H9 (cell line): ENCODE measurements around the gene KCTD18. TPM values are rescaled to one million over a fixed set of nuclear protein-coding genes. Genes with fewer than 3 reads are reported as not detected.
A peak's percentile ranks its signal among the peaks of the same experiment; 100 is the strongest.

Experiments
- DNase-seq: peaks from one replicate; pipeline ENCODE4 v3.0.0-alpha.2; 2017
- H2AFZ ChIP-seq: one replicate; pipeline ENCODE4 v1.6.1; 2013; ENCODE audit warnings: mild to moderate bottlenecking, low read length, control low read depth, moderate library complexity
- H2AK5ac ChIP-seq: 2 replicates; pipeline ENCODE4 v1.6.1; 2013; ENCODE audit warnings: low read length, control low read depth, mixed read lengths; ENCODE audit not compliant: insufficient read length
- H2BK120ac ChIP-seq: one replicate; pipeline ENCODE4 v1.6.1; 2013; ENCODE audit warnings: low read depth, mild to moderate bottlenecking, low read length, control low read depth, inconsistent platforms; ENCODE audit not compliant: poor library complexity, severe bottlenecking
- H2BK12ac ChIP-seq: 2 replicates; pipeline ENCODE4 v1.6.1; 2013; ENCODE audit warnings: low read length, control low read depth, mixed read lengths, low read depth; ENCODE audit not compliant: insufficient read length
- H2BK15ac ChIP-seq: 2 replicates; pipeline ENCODE4 v1.6.1; 2013; ENCODE audit warnings: low read depth, low read length, control low read depth
- H2BK20ac ChIP-seq: one replicate; pipeline ENCODE4 v1.6.1; 2013; ENCODE audit warnings: low read depth, mild to moderate bottlenecking, low read length, control low read depth, inconsistent platforms; ENCODE audit not compliant: poor library complexity, severe bottlenecking
- H2BK5ac ChIP-seq: 2 replicates; pipeline ENCODE4 v1.6.1; 2013; ENCODE audit warnings: low read length, control low read depth, mixed read lengths; ENCODE audit not compliant: insufficient read length
- H3K14ac ChIP-seq: 2 replicates; pipeline ENCODE4 v1.6.1; 2013; ENCODE audit warnings: low read length, control low read depth; ENCODE audit not compliant: insufficient read depth
- H3K18ac ChIP-seq: 2 replicates; pipeline ENCODE4 v1.6.1; 2013; ENCODE audit warnings: low read depth, mild to moderate bottlenecking, mixed read lengths, low read length, control low read depth; ENCODE audit not compliant: insufficient read length
- H3K23ac ChIP-seq: 2 replicates; pipeline ENCODE4 v1.6.1; 2013; ENCODE audit warnings: low read length, control low read depth, mixed read lengths, low read depth; ENCODE audit not compliant: insufficient read length
- H3K23me2 ChIP-seq: 2 replicates; pipeline ENCODE4 v1.6.1; 2013; ENCODE audit warnings: low read depth, mild to moderate bottlenecking, mixed read lengths, low read length, control low read depth; ENCODE audit not compliant: insufficient read length, poor library complexity, severe bottlenecking
- H3K27ac ChIP-seq: 2 replicates; pipeline ENCODE4 v1.5.1; 2013; ENCODE audit warnings: low read length, control low read depth, mixed read lengths, low read depth; ENCODE audit not compliant: insufficient read length
- H3K27me3 ChIP-seq: 2 replicates; pipeline ENCODE4 v1.6.1; 2013; ENCODE audit warnings: low read length, control low read depth, inconsistent platforms; ENCODE audit not compliant: insufficient read depth
- H3K4ac ChIP-seq: 2 replicates; pipeline ENCODE4 v1.6.1; 2013; ENCODE audit warnings: low read depth, mild to moderate bottlenecking, control low read depth, inconsistent platforms, low read length, moderate library complexity
- H3K4me1 ChIP-seq: 2 replicates; pipeline ENCODE4 v1.6.1; 2013; ENCODE audit warnings: low read length, control low read depth, inconsistent platforms; ENCODE audit not compliant: insufficient read depth
- H3K4me2 ChIP-seq: 2 replicates; pipeline ENCODE4 v1.6.1; 2013; ENCODE audit warnings: low read length, control low read depth, mixed read lengths; ENCODE audit not compliant: insufficient read length, insufficient read depth
- H3K56ac ChIP-seq: 2 replicates; pipeline ENCODE4 v1.6.1; 2013; ENCODE audit warnings: low read depth, mild to moderate bottlenecking, mixed read lengths, low read length, control low read depth; ENCODE audit not compliant: insufficient read length
- H3K79me1 ChIP-seq: 2 replicates; pipeline ENCODE4 v1.6.1; 2013; ENCODE audit warnings: low read depth, mild to moderate bottlenecking, moderate library complexity, low read length, control low read depth, inconsistent platforms; ENCODE audit not compliant: insufficient read depth, poor library complexity, severe bottlenecking
- H3K79me2 ChIP-seq: 2 replicates; pipeline ENCODE4 v1.6.1; 2013; ENCODE audit warnings: low read length, control low read depth, inconsistent platforms; ENCODE audit not compliant: insufficient read depth
- H3K9ac ChIP-seq: 2 replicates; pipeline ENCODE4 v1.6.1; 2013; ENCODE audit warnings: low read length, control low read depth, mixed read lengths; ENCODE audit not compliant: insufficient read length; ENCODE audit errors: extremely low read depth
- H3K9me3 ChIP-seq: one replicate; pipeline ENCODE4 v1.6.1; 2013; ENCODE audit warnings: low read depth, low read length, inconsistent platforms; ENCODE audit not compliant: control insufficient read depth
- H3T11ph ChIP-seq: one replicate; pipeline ENCODE4 v1.6.1; 2013; ENCODE audit warnings: mild to moderate bottlenecking, low read length, control low read depth, inconsistent platforms
- H4K20me1 ChIP-seq: one replicate; pipeline ENCODE4 v1.6.1; 2013; ENCODE audit not compliant: control insufficient read depth, insufficient read length, insufficient read depth
- H4K5ac ChIP-seq: 2 replicates; pipeline ENCODE4 v1.6.1; 2013; ENCODE audit warnings: low read depth, mild to moderate bottlenecking, mixed read lengths, low read length, control low read depth; ENCODE audit not compliant: insufficient read length
- H4K8ac ChIP-seq: replicated peaks from 2 replicates; pipeline ENCODE4 v1.6.1; 2013; ENCODE audit warnings: low read length, control low read depth, mixed read lengths, low read depth; ENCODE audit not compliant: insufficient read length
- H4K91ac ChIP-seq: 2 replicates; pipeline ENCODE4 v1.6.1; 2013; ENCODE audit warnings: low read depth, mild to moderate bottlenecking, moderate library complexity, mixed read lengths, low read length, control low read depth; ENCODE audit not compliant: insufficient read length
- H3K27ac Mint-ChIP-seq, 3 experiments: 2 replicates in 2 of 3; 3 replicates in 1 of 3; pipeline ENCODE4 v1.8.0; 2020 to 2021; ENCODE audit warnings: mixed read lengths in 3 of 3, mild to moderate bottlenecking in 1 of 3, moderate library complexity in 1 of 3
- H3K27me3 Mint-ChIP-seq: 2 replicates; pipeline ENCODE4 v1.8.0; 2021; ENCODE audit warnings: low read depth, mild to moderate bottlenecking, moderate library complexity, mixed read lengths
- H3K36me3 Mint-ChIP-seq, 3 experiments: 2 replicates in 2 of 3; 3 replicates in 1 of 3; pipeline ENCODE4 v1.8.0; 2020 to 2021; ENCODE audit warnings: low read depth in 3 of 3, mixed read lengths in 3 of 3; ENCODE audit not compliant: insufficient read depth in 1 of 3
- H3K4me1 Mint-ChIP-seq, 2 experiments: 2 replicates each; pipeline ENCODE4 v1.8.0; 2020; ENCODE audit warnings: mixed read lengths in 2 of 2
- H3K4me3 Mint-ChIP-seq, 2 experiments: 2 replicates in 1 of 2; 3 replicates in 1 of 2; pipeline ENCODE4 v1.8.0; 2020 to 2021; ENCODE audit warnings: mild to moderate bottlenecking in 2 of 2, mixed read lengths in 2 of 2, moderate library complexity in 1 of 2
- H3K9me3 Mint-ChIP-seq, 2 experiments: 2 replicates in 1 of 2; 3 replicates in 1 of 2; pipeline ENCODE4 v1.8.0; 2020; ENCODE audit warnings: mild to moderate bottlenecking in 2 of 2, mixed read lengths in 2 of 2, moderate library complexity in 1 of 2
- WGBS: extraction: QIAGEN DNeasy Blood & Tissue Kit; methylation state at CpG from one replicate; pipeline ENCODE4 v1.1.7; 2013; ENCODE audit warnings: missing lambda C conversion rate, low lambda C conversion rate, mixed read lengths; ENCODE audit not compliant: insufficient read length; ENCODE audit errors: extremely low coverage; 5-methylcytosine and 5-hydroxymethylcytosine counted together
- total RNA-seq: library from RNA; stranded (reverse); gene quantifications from 2 replicates; pipeline ENCODE4 v1.2.1, GENCODE V29; 2021
- TF ChIP-seq, protein P1 (sequence below): fragments of 200-600 bp; sonication (generic); conservative IDR thresholded peaks from 3 replicates; pipeline ENCODE4 v1.8.0; 2021; ENCODE audit warnings: antibody characterized with exemption, mild to moderate bottlenecking

Gene KCTD18
- total RNA-seq, 1 experiment from 2014 or later: 4.9 TPM

- H3K4me3 Mint-ChIP-seq: no peak overlapping the region
Observed at GRCh38 chr2:200477667-200478131, 32.2 kb downstream of the KCTD18 start.

More at GRCh38 chr2:200477667-200478131, 32.2 kb downstream of the KCTD18 start:
- peaks cover 31 to 36% of the 10 kb centered on the region in 2 experiments for H3K4me1 Mint-ChIP-seq
- no peak overlapping the region for H4K5ac ChIP-seq
- no peaks in the 10 kb centered on the region for H3K23me2 ChIP-seq
- H4K91ac ChIP-seq: no peak overlapping the region
- no peak overlapping the region for H4K8ac ChIP-seq
- no peak for DNase-seq
- H2BK12ac ChIP-seq: no peak overlapping the region
- no peaks in the 10 kb centered on the region for H4K20me1 ChIP-seq
- no peak overlapping the region for H2BK15ac ChIP-seq
- peak overlapping the region in 1 of 3 experiments; percentile 34; a peak in 2 of 7 replicates for H3K27ac Mint-ChIP-seq
- H3K79me2 ChIP-seq: no peaks in the 10 kb centered on the region
- no peaks in the 10 kb centered on the region for H3K9me3 Mint-ChIP-seq
- H2AK5ac ChIP-seq: no peak overlapping the region
- no peak overlapping the region for H3T11ph ChIP-seq
- H2BK5ac ChIP-seq: no peak overlapping the region
- no peak overlapping the region for H2BK20ac ChIP-seq
- H2BK120ac ChIP-seq: no peak overlapping the region
- H3K4me1 ChIP-seq: peaks cover 4% of the 10 kb centered on the region
- TF ChIP-seq, protein P1, sequence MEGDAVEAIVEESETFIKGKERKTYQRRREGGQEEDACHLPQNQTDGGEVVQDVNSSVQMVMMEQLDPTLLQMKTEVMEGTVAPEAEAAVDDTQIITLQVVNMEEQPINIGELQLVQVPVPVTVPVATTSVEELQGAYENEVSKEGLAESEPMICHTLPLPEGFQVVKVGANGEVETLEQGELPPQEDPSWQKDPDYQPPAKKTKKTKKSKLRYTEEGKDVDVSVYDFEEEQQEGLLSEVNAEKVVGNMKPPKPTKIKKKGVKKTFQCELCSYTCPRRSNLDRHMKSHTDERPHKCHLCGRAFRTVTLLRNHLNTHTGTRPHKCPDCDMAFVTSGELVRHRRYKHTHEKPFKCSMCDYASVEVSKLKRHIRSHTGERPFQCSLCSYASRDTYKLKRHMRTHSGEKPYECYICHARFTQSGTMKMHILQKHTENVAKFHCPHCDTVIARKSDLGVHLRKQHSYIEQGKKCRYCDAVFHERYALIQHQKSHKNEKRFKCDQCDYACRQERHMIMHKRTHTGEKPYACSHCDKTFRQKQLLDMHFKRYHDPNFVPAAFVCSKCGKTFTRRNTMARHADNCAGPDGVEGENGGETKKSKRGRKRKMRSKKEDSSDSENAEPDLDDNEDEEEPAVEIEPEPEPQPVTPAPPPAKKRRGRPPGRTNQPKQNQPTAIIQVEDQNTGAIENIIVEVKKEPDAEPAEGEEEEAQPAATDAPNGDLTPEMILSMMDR: no peak
- no peaks in the 10 kb centered on the region for H3K27me3 ChIP-seq
- no peak overlapping the region for H3K18ac ChIP-seq
- no peak overlapping the region for H3K56ac ChIP-seq
- no peak overlapping the region for H3K9ac ChIP-seq
- H3K27ac ChIP-seq: no peak overlapping the region
- H3K4me2 ChIP-seq: no peak overlapping the region
- no peak overlapping the region for H3K14ac ChIP-seq
- no peak overlapping the region for H2AFZ ChIP-seq
- peaks cover 16 to 52% (median 24%) of the 10 kb centered on the region in 3 experiments for H3K36me3 Mint-ChIP-seq
- H3K27me3 Mint-ChIP-seq: no peaks in the 10 kb centered on the region
- no peak overlapping the region for H3K4ac ChIP-seq
- H3K23ac ChIP-seq: no peak overlapping the region
- WGBS: no CpG with 5 or more reads among the region's 21 CpGs
- H3K9me3 ChIP-seq: no peaks in the 10 kb centered on the region
- no peaks in the 10 kb centered on the region for H3K79me1 ChIP-seq
